Activated CD4-positive, CD25-positive, alpha-beta regulatory T cell treated with anti-CD3 and anti-CD28 coated beads, Interleukin-2, amount 50 U/mL, for 72 hours (primary cell): Measurements from ENCODE around the gene MAGI1.
"Not testable (repeated sequence)": the region's sequence is repeated elsewhere in the genome, so short reads cannot be mapped to it uniquely, and the experiment has no call there.

ENCODE experiments used
- DNase-seq: peaks from one replicate; pipeline ENCODE4 v3.0.0; 2021

MAGI1 gene

GRCh38 chr3:65871305-65872141, 167.2 kb downstream of the MAGI1 start:
- no peak for DNase-seq

DNA sequence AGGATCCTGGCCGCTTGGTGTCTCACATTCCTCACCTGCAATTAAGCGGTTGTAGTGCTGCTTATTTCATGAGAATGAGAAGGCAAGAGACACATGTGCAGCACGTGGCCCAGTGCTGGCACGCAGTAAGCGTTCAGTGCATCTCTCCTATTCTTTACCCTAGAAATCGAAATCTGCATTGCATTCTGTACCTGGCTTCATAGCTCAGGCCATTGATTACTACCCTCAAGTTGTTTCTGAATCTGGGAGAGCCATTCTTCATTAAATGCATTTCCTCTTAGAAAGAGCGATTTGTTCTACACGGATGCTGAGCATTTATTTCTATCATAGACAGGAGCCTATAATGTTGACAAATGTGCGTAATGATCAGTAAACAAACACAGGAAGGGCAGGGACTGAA, 168.9 kb downstream of the MAGI1 start:
- DNase-seq, result no peak

DNA sequence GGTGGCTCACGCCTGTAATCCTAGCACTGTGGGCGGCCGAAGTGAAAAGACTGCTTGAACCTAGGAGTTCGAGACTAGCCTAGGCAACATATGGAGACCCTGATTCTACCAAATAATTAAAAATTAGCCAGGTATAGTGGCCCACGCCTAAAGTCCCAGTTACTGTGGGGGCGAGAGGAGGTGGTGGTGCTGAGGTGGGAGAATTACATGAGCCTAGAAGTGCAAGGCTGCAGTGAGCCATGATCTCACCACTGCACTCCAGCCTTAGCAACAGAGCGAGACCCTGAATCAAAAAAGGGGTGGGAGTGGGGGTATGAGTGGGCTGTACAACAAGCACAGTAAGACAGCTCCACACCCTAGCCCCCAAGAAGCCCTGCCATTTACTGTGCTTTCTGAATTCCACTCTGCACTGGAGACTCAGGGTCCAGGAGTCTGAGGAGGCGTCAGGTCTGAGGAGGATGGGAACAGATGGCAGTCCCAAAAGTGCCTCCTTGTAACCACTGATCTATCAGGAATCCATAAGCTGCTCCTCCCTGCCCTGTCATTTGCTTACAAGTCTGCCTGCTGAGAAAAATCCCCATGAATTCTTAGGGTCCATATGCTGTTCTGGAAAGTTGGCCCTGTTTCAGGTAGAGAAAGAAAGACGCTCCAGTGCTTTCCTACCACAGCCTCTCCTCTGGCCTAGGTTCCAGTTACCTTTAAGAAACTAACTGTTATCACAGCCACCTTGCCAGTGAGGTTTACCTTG, 171.1 kb downstream of the MAGI1 start:
- DNase-seq, result no peak

- no peak for DNase-seq
Measured at GRCh38 chr3:65864357-65864904, 174.3 kb downstream of the MAGI1 start.

- DNase-seq, result no peak
Measured at GRCh38 chr3:65861718-65862117, 177.0 kb downstream of the MAGI1 start.

DNA sequence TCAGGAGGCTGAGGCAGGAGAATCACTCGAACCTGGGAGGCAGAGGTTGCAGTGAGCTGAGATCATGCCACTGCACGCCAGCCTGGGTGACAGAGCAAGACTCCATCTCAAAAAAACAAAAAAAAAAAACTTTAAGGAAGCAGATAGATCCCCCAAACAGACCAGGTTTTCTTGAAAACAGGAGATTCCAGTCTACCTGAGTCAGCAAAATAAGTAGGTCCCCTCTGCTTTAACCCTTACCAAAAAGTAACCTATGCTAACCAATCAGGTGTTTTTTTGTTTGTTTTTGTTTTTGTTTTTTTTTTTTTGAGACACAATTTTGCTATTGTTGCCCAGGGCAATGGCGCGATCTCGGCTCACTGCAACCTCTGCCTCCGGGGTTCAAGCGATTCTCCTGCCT, 179.1 kb downstream of the MAGI1 start:
- not testable (repeated sequence) for DNase-seq

GRCh38 chr3:65858749-65859148, 180.0 kb downstream of the MAGI1 start:
- no peak for DNase-seq

DNA sequence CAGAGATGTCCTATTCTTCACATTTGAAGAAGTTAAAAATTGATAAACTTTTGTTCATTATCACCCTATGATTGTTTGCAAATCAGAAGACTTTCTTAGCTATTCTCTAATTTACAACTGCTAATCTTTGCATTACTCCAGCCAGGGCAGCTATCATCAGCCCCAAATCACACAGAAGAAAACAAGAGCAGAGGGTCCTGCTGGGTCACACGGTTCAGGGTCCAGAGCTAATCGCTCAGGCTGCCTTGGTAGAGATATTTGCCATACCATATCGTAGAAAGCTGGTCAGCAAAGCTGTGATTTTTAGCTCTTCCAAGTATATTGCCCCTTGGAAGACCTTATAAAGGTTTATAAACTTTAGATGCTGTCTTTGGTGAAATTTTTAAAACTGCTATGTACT, 181.4 kb downstream of the MAGI1 start:
- no peak for DNase-seq

DNA sequence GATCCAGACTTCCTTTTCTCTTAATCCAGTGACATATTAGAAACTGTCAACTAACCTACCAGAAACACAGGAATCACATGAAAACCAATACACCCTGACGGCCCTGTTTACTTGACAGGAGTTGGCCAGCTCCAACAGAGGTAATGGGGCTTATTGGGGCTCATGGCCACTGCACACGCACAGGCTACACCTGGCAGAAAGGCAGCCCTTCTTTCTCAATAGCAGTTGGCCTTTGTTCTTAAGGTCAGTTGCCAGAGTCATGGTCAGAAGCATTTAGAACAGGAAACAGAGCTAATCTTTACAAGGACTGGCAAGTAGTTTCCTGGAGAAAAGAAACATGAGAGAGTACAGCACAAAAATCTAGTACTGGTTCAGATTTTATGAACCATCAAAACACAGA, 181.8 kb downstream of the MAGI1 start:
- no peak for DNase-seq

- no peak for DNase-seq
Measured at GRCh38 chr3:65855370-65856100, 183.2 kb downstream of the MAGI1 start.

GRCh38 chr3:65854606-65855304, 184.0 kb downstream of the MAGI1 start:
- no peak for DNase-seq

GRCh38 chr3:65851827-65852226, 186.9 kb downstream of the MAGI1 start:
- no peak for DNase-seq

DNA sequence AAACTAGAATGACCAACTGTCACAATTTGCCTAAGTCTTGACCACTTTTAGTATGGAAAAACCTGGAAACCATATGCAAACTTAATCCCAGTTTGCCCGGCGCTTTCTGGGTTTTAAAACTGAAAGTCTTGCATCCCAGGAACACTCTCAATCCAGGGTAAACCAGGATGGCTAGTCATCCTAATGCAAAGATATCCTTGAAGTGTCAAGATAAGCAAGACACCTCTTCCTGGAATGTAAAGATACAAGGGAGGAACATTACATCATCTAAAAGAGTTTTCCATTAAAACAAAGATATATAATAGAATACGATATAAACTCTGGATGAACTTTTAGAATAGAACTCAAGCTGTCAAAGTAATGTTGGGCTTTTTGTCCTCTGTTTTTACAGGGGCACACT, 188.5 kb downstream of the MAGI1 start:
- DNase-seq, result no peak

DNA sequence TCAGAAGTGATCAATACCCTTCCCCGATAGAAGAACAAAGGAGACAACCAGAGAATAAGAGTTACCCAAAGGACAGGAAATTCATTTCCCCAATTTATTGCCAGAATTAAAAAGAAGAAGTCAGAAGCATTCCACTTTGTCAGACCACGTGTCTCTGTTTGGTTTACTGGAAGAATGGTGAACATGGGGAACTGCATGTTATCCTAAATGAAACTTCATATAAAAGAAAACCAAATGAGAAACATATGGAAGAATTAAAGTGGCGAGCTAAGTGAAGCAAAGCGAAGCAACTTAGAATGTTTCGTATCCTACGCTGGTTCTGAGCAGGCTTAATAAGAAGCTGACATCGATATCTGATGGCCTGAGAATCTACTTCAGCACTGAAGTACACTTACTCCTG, 190.7 kb downstream of the MAGI1 start:
- no peak for DNase-seq

GRCh38 chr3:65846936-65847335, 191.8 kb downstream of the MAGI1 start:
- no peak for DNase-seq

DNA sequence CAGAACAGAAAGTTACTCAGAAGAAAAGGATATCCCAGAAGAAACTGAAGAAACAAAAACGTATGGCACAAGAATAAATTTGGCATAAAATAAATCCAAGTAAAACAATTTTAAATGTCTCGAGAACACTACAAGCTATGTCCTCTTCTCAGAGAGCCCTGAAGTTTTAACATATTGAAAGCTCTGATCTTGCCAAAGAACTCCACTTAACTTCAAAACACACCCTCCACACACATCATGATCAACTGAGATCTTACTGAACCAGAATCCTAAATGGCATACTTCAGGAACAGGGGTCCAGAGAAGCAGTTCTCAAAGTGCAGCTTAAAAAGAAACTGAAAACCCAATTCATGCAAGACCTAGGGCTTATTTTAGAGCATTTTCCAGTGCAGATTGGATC, 194.3 kb downstream of the MAGI1 start:
- no peak for DNase-seq

- no peak for DNase-seq
Measured at GRCh38 chr3:65843732-65844131, 195.0 kb downstream of the MAGI1 start.

- DNase-seq, result no peak
Measured at GRCh38 chr3:65837604-65838003, 201.1 kb downstream of the MAGI1 start.

DNA sequence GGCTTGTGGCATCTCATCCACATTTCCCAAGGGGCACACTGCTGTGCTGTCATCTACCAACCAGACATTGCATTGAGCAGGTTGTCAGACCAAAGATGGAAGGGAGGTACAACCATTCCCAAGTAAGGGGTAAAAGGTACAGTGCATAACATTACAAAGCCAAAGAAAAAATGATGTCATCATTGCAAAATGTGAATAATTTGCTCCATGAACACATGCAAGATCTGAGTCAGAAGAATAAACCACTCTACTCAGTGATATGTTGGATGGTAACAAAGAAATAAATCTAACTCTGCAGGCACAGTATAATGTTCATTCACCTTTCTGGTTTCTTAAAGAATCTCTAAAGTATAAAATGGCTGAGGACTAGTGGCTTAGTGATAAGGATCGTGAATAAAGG, 202.7 kb downstream of the MAGI1 start:
- DNase-seq, result no peak

DNA sequence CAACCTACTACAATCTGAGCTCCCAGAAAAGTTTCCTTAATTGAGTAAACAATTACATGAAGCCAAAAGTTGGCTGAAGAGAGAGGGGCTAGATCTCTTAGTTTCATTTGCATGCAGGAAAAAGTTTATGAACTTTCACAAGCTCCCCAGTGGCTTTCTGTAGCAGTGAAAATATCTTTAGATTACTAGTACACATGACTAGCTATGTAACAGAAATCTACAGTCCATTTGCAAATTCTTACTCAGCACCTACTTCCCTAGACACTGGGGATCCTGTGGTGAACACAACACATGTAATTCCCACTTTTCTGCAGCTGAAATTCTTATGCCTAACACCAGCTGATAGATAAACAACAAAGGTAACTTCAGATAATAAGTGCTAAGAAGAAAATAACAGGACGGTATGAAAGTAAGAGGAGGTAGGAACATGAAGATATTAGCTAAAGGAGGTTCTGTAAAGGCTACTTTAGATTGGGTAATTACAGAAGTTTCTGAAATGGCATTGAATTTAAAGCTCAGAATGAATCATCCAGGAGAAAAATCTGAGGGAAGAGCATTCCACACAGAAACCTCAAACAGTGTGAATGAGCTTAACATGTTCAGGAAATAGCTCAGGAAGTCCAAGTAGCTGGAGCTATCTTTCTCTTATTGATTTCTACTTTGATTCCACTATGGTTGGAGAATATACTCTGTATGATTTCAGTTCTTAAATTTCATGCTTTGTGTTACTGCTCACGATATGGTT, 204.8 kb downstream of the MAGI1 start:
- no peak for DNase-seq

DNA sequence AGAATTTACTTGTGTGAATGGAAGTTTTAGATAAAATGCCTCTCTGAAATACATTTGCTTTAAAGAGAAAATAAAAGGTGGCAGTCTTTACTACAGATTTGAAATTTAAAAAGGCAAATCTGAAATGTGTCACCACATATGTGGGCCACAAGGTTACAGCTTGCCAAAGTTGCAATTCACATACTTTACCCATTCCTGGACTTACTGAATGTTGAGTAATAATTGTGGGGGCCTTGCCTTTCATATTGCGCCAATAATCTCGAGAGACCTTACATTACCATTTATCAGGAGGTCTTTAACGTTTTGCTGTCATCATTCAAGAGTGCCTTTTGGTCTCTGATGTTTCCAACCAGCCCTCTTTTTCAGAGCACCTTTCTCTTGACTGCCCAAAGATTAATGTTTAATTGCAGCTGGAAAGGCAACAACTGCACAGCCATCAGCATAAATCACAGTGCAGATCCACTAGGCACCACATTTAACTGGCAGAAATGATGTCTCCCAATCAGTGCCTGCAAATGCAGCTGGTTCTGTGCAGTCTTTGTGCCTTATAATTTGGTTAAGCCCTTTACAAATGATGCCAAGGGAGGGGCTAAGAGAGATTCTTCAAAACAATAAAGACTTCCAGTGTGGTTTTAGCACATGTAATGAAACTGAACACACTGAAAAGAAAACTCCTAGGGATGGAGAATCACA, 206.8 kb downstream of the MAGI1 start:
- no peak for DNase-seq
